ENCODE results near the gene AIG1. TPM values are rescaled to one million over a fixed set of nuclear protein-coding genes. Genes with fewer than 3 reads are reported as not detected.

AIG1 gene
- total and polyA plus RNA-seq, 4 donors, result 19.9 to 31.7 (median 27.3) TPM

GRCh38 chr6:143149771-143150170 lies 89.1 kb downstream of the AIG1 start:
- Histone ChIP-seq H3K4me3 (no peak overlapping the region), H3K36me3 (ENCODE audit: control insufficient read depth in 4 of 4, insufficient read depth in 4 of 4, low read length in 4 of 4) (peaks cover 0 to 3% (median 1%) of the 10 kb centered on the region in 4 donors), H3K27me3 (ENCODE audit: control insufficient read depth in 3 of 3, insufficient read depth in 3 of 3, low read length in 2 of 3) (no peaks in the 10 kb centered on the region), H3K4me1 (ENCODE audit: control insufficient read depth in 5 of 5, insufficient read depth in 5 of 5, low read length in 5 of 5) (peaks cover 0 to 4% (median 0%) of the 10 kb centered on the region in 5 donors), H3K9me3 (ENCODE audit: control insufficient read depth in 4 of 4, insufficient read depth in 3 of 4, low read length in 3 of 4) (no peaks in the 10 kb centered on the region), H3K9ac (ENCODE audit: insufficient read depth in 1 of 2, low read length in 2 of 2) (no peak overlapping the region), H3K27ac (ENCODE audit: low read depth in 1 of 2, low read length in 1 of 2) (no peak overlapping the region)
- DNase-seq (no peak), ATAC-seq (ENCODE audit: insufficient read depth, low FRiP score) (no peak)
- no peak for TF ChIP-seq CTCF (IDR thresholded peaks at IDR 0.05; ENCODE audit: control extremely low read depth, extremely low read depth)
- 95 to 96% methylated on average over 2 of the region's 2 CpGs for WGBS, 2 donors

GRCh38 chr6:143150281-143150680 lies 89.6 kb downstream of the AIG1 start:
- 74 to 91% methylated on average over 1 of the region's 1 CpG for WGBS, 2 donors
- no peak for TF ChIP-seq CTCF (IDR thresholded peaks at IDR 0.05; ENCODE audit: control extremely low read depth, extremely low read depth)
- no peak for ATAC-seq (ENCODE audit: insufficient read depth, low FRiP score)
- peaks cover 0 to 4% (median 0%) of the 10 kb centered on the region in 5 donors for H3K4me1 ChIP-seq (ENCODE audit: control insufficient read depth in 5 of 5, insufficient read depth in 5 of 5, low read length in 5 of 5)
- peaks cover 0 to 3% (median 1%) of the 10 kb centered on the region in 4 donors for H3K36me3 ChIP-seq (ENCODE audit: control insufficient read depth in 4 of 4, insufficient read depth in 4 of 4, low read length in 4 of 4)
- no peaks in the 10 kb centered on the region for H3K9me3 ChIP-seq (ENCODE audit: control insufficient read depth in 4 of 4, insufficient read depth in 3 of 4, low read length in 3 of 4)
- H3K9ac ChIP-seq (ENCODE audit: insufficient read depth in 1 of 2, low read length in 2 of 2), result no peak overlapping the region
- H3K27me3 ChIP-seq (ENCODE audit: control insufficient read depth in 3 of 3, insufficient read depth in 3 of 3, low read length in 2 of 3), result no peaks in the 10 kb centered on the region
- H3K4me3 ChIP-seq, result no peak overlapping the region
- no peak overlapping the region for H3K27ac ChIP-seq (ENCODE audit: low read depth in 1 of 2, low read length in 1 of 2)
- DNase-seq, result no peak

GRCh38 chr6:143151381-143151780 lies 90.7 kb downstream of the AIG1 start:
- Histone ChIP-seq H3K9ac (ENCODE audit: insufficient read depth in 1 of 2, low read length in 2 of 2) (no peak overlapping the region), H3K4me3 (no peak overlapping the region), H3K27me3 (ENCODE audit: control insufficient read depth in 3 of 3, insufficient read depth in 3 of 3, low read length in 2 of 3) (no peaks in the 10 kb centered on the region), H3K9me3 (ENCODE audit: control insufficient read depth in 4 of 4, insufficient read depth in 3 of 4, low read length in 3 of 4) (no peaks in the 10 kb centered on the region), H3K4me1 (ENCODE audit: control insufficient read depth in 5 of 5, insufficient read depth in 5 of 5, low read length in 5 of 5) (peaks cover 0 to 4% (median 0%) of the 10 kb centered on the region in 5 donors), H3K27ac (ENCODE audit: low read depth in 1 of 2, low read length in 1 of 2) (no peak overlapping the region), H3K36me3 (ENCODE audit: control insufficient read depth in 4 of 4, insufficient read depth in 4 of 4, low read length in 4 of 4) (peaks cover 0 to 3% (median 1%) of the 10 kb centered on the region in 4 donors)
- DNase-seq (no peak), ATAC-seq (ENCODE audit: insufficient read depth, low FRiP score) (no peak)
- 94 to 97% methylated on average over 3 of the region's 3 CpGs for WGBS, 2 donors
- no peak for TF ChIP-seq CTCF (IDR thresholded peaks at IDR 0.05; ENCODE audit: control extremely low read depth, extremely low read depth)

GRCh38 chr6:143155681-143156080 lies 95.0 kb downstream of the AIG1 start:
- DNase-seq (no peak), ATAC-seq (ENCODE audit: insufficient read depth, low FRiP score) (no peak)
- peaks cover 0 to 14% (median 0%) of the 10 kb centered on the region in 5 donors for H3K4me1 ChIP-seq (ENCODE audit: control insufficient read depth in 5 of 5, insufficient read depth in 5 of 5, low read length in 5 of 5)
- no peaks in the 10 kb centered on the region for H3K36me3 ChIP-seq (ENCODE audit: control insufficient read depth in 4 of 4, insufficient read depth in 4 of 4, low read length in 4 of 4)
- no peak overlapping the region for H3K27ac ChIP-seq (ENCODE audit: low read depth in 1 of 2, low read length in 1 of 2)
- no peaks in the 10 kb centered on the region for H3K27me3 ChIP-seq (ENCODE audit: control insufficient read depth in 3 of 3, insufficient read depth in 3 of 3, low read length in 2 of 3)
- H3K9me3 ChIP-seq (ENCODE audit: control insufficient read depth in 4 of 4, insufficient read depth in 3 of 4, low read length in 3 of 4), result no peaks in the 10 kb centered on the region
- H3K4me3 ChIP-seq, result no peak overlapping the region
- TF ChIP-seq CTCF (IDR thresholded peaks at IDR 0.05; ENCODE audit: control extremely low read depth, extremely low read depth), result no peak
- WGBS, 2 donors, result 97 to 99% methylated on average over 1 of the region's 1 CpG
- H3K9ac ChIP-seq (ENCODE audit: insufficient read depth in 1 of 2, low read length in 2 of 2), result no peak overlapping the region
